HG03354 (cell line): ENCODE data around the gene RNU6-8.

Source experiments
- ATAC-seq: cut with Tn5 transposase; IDR thresholded peaks from one replicate; pipeline ENCODE4 v1.9.1; 2021; ENCODE audit warnings: mild to moderate bottlenecking; ENCODE audit not compliant: unreplicated experiment, poor library complexity, severe bottlenecking

RNU6-8 gene

GRCh38 chr14:32167907-32168306 lies 35.2 kb downstream of the RNU6-8 start:
- ATAC-seq = no peak

- no peak for ATAC-seq
Observed at GRCh38 chr14:32166924-32167323, 36.1 kb downstream of the RNU6-8 start.

GRCh38 chr14:32166029-32166428 lies 37.0 kb downstream of the RNU6-8 start:
- no peak for ATAC-seq
